T1000 (cell line): ENCODE data around the gene MIPOL1.

Experiments
- DNase-seq: peaks from one replicate; lab custom pipeline; 2025; ENCODE audit warnings: mixed read lengths; lab: John Stamatoyannopoulos, UW

The MIPOL1 gene

DNA sequence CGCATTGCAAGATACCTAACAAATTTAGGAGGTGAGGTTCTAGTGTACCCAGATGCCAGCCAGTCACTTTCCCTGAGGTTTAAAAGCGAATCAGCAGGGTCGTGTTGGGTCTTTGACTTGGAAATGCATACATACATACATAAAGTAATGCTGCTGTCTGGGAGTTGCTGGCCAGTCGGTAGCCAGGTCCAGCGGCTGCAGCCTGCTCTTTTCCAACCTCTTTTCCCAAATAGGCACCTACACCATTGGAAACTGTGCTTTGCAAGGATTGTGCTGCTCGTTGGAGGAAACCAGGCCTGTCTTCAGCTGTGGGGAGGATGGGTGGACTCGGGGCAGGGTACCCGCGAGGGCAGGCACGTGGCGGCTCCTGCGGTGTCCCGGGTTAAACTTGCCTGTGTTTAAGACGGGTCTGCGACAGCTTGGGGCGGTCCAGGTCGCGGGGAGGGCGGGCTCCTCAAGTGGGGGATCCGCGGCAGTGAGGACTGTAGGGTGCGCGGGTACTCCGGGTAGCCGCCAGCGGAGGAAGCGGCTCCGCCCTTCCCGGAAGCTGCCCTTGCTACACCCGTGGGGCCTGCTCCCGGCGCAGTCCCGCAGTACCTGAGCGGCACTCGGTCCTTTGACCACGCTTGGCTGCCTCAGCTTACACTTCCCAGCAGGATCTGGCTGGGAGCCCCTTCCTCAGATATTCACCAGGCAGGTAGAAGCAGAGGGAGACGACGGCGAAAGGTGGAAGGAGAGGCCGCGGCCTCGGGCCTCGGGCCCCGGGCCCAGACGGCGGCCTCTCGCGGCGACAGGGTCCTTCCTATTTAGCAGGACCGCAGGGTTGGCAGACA is 400.4 kb downstream of the MIPOL1 start:
- no peak for DNase-seq

DNA sequence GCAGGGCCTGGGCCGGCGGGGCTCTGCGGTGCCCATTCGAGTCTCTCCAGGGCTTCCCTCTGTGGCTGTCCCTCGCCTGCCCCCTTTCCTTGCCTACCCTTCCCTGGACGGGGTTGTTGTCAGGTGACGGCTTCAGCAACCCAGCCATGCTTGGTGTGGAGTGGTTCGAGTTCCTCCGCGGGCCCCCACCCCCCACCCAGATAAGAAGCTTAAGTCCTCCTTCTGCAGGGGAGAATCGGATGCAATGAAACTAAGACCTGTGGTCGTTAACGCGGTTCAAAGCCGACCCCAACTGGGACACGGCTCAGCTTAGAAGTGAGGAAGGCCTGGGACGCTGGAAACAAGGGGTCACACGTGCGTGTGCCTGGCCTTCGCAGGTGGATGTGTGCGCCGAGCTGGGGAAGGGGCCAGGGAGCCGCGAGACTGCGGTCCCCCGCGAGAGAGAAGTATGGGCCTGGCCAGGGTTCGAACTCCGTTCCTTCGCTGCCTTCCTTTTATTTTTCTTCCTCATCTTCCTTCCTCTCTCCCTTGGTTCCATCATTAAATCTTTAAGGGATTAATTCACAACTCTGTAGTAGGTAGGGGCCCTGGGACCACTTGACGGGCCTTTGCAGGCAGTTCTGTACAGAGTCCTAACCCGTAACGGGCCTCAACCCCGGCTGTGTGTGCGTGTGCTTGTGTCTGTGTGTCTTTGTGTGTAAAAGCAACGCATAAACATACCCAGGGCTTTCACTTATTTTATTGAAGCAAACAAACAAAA is 401.2 kb downstream of the MIPOL1 start:
- no peak for DNase-seq

DNA sequence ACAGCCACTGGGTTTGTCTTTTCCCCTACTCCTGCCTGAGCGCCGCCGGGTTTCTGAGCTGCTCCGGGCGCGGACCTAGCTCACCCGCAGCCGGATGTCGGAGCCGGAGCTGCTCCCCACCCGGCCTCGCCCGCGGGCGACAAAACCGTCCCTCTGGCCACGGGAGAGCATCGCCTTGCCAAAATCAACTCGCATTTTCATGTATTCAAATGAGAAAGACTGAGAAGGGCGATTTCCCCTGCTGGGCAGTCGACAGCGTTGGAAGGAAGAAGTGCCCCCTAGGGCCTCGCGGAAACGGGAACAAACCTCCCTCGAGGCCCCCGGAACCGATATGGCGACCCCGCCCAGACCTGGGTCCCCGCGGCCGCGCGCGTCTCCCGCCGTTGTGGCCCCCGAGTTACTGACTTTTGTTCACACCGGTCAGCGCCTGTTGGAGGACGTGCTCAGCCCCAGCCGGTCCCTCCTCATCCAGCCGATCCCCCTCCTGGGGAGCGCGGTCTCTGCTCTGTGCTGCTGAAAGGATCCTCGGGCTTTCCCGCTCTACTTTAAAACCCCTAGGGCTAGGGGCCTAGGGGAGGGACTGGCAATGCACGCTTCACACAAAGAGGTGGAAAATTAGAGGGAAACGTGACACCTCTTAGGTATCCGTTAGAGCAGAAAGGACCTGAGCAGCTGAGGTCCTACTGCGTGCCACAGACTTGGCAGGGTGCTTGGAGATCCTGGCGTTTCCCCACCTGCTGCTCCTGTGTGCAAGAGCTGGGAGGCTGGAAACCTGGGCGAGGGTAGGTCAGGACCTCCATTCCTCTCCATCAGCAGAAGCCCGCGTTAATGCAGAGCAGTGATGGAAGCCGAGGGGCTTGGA is 402.0 kb downstream of the MIPOL1 start:
- no peak for DNase-seq

DNA sequence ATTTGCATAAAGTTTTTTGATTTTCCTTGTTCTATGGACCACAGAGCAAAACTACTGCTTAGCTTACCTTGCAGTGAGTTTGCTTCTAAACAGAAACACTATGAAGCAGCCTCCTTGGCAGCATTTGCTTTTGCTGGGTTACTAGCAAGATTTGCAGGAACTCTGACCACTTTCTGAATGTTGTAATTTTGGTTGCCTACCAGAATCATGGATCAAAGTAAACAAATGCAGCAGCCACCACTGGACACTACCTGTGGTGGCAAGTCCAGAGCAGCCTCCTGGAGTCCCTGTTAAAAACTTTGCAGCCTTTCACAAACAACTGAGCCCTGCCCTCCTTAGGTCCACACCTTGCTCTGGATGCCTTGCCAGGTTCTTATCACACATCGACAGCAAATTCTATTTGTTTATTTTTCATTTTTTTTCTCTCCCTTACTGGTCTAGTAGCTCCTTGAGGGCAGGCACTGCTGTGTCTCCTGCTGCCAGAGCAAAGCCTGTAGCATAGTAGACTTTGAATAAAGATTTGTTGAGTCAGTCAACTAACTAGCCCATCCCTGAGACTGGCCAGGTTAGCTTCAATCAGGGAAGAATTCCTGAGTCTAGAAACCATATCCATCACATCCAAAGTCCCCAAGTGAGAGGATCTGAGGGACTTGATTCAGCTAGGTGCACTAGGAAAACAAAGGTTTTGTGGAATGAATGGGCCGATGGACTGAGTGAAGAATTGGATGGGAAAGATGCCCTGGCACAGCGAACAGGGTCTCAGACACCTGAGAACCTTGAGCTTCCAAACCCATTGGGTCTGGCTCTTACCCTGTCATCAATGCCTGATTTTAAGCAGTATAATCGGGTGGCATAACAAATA is 403.4 kb downstream of the MIPOL1 start:
- DNase-seq, result no peak

DNA sequence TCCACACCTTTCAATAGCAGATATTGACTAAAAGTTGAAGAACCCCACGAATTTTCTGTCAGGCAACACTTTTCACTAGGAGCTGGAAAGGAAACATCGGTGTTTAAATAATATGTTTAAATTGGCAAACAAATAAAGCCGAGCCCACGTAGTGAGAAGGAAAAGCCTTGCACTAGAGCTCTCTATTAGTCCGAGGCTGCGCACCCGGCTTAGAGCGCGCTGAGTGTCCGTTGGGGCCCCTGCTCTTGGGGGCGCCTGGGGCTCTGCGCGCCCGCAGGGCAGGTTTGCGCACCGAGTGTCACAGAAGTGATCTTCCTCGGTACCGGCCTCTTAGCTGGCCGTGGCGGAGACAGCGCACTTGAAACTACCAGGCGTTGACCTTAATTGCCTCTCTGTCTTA is 404.1 kb downstream of the MIPOL1 start:
- DNase-seq, result no peak
